Activated CD4-positive, alpha-beta memory T cell treated with anti-CD3 and anti-CD28 coated beads, Interleukin-2, amount 10 ng/mL, durations not matched to agents 7 days and 5 days (primary cell): Measurements from ENCODE around the gene C2CD4A. TPM values are rescaled to one million over a fixed set of nuclear protein-coding genes. Genes with fewer than 3 reads are reported as not detected.

Experiments used
- CTCF ChIA-PET: fragments of 350-600 bp; sonication (Branson Sonifier 250); formaldehyde crosslinking; loops from one replicate; lab custom pipeline; 2021; ENCODE audit warnings: antibody characterized with exemption, inconsistent platforms; lab: Charles Lee
- POLR2A ChIA-PET: fragments of 350-600 bp; sonication (Branson Sonifier 250); formaldehyde crosslinking; loops from one replicate; lab custom pipeline; 2021; ENCODE audit warnings: antibody characterized with exemption; lab: Charles Lee
- DNase-seq: peaks from one replicate; pipeline ENCODE4 v3.0.0-alpha.2; 2020
- H3K27ac Mint-ChIP-seq: one replicate; pipeline ENCODE4 v1.8.0; 2021; ENCODE audit warnings: mild to moderate bottlenecking, mixed read lengths
- H3K27me3 Mint-ChIP-seq: one replicate; pipeline ENCODE4 v1.8.0; 2021; ENCODE audit warnings: mixed read lengths
- H3K36me3 Mint-ChIP-seq: one replicate; pipeline ENCODE4 v1.8.0; 2021; ENCODE audit warnings: low read depth, mixed read lengths
- H3K4me1 Mint-ChIP-seq: one replicate; pipeline ENCODE4 v1.8.0; 2021; ENCODE audit warnings: mixed read lengths
- H3K4me3 Mint-ChIP-seq: one replicate; pipeline ENCODE4 v1.8.0; 2021; ENCODE audit warnings: mild to moderate bottlenecking, mixed read lengths
- H3K9me3 Mint-ChIP-seq: one replicate; pipeline ENCODE4 v1.8.0; 2021; ENCODE audit warnings: mixed read lengths
- total RNA-seq, 2 experiments: library from RNA; stranded (reverse); gene quantifications; one replicate each; pipeline ENCODE4 v1.2.3, GENCODE V29; 2021

C2CD4A gene
- total RNA-seq, 2 experiments from 2014 or later = 0.23 to 0.40 TPM

- no peaks in the 10 kb centered on the region for H3K27me3 Mint-ChIP-seq
- CTCF ChIA-PET = interaction anchor here (1.5 kb wide), 1 partner anchor 9 kb away, joined by 4 read pairs; the partner anchor contains the start of gene VPS13C
- peaks cover 33% of the 10 kb centered on the region for H3K4me1 Mint-ChIP-seq
- no peaks in the 10 kb centered on the region for H3K9me3 Mint-ChIP-seq
- H3K36me3 Mint-ChIP-seq = peaks cover 15% of the 10 kb centered on the region
- H3K4me3 Mint-ChIP-seq = no peak overlapping the region
- DNase-seq = no peak
- POLR2A ChIA-PET = no interaction called here
- no peak overlapping the region for H3K27ac Mint-ChIP-seq
Measured at GRCh38 chr15:62051166-62051565, 15.6 kb upstream of the C2CD4A start.

GRCh38 chr15:62052713-62053112 lies 14.1 kb upstream of the C2CD4A start:
- Mint-ChIP-seq H3K27ac (no peak overlapping the region), H3K27me3 (no peaks in the 10 kb centered on the region), H3K4me1 (peaks cover 27% of the 10 kb centered on the region), H3K9me3 (no peaks in the 10 kb centered on the region), H3K4me3 (no peak overlapping the region), H3K36me3 (peaks cover 20% of the 10 kb centered on the region)
- ChIA-PET CTCF (interaction anchor here (1.3 to 1.5 kb wide), 2 partner anchors 8 to 14 kb away, joined by 4 to 5 read pairs; partner anchors contain the start of genes C2CD4A and VPS13C), POLR2A (no interaction called here)
- DNase-seq = no peak

- ChIA-PET POLR2A (no interaction called here), CTCF (interaction anchor here (1.3 to 1.4 kb wide), 2 partner anchors 13 to 18 kb away, joined by 5 to 6 read pairs; partner anchors contain the start of gene C2CD4A)
- no peaks in the 10 kb centered on the region for H3K27me3 Mint-ChIP-seq
- H3K4me1 Mint-ChIP-seq = peaks cover 32% of the 10 kb centered on the region
- H3K4me3 Mint-ChIP-seq = no peak overlapping the region
- DNase-seq = no peak
- no peaks in the 10 kb centered on the region for H3K9me3 Mint-ChIP-seq
- H3K27ac Mint-ChIP-seq = no peak overlapping the region
- H3K36me3 Mint-ChIP-seq = peaks cover 20% of the 10 kb centered on the region
Measured at GRCh38 chr15:62053439-62054085, 13.2 kb upstream of the C2CD4A start.

- Mint-ChIP-seq H3K27me3 (no peaks in the 10 kb centered on the region), H3K4me1 (peaks cover 38% of the 10 kb centered on the region), H3K9me3 (no peaks in the 10 kb centered on the region), H3K36me3 (peaks cover 13% of the 10 kb centered on the region), H3K27ac (no peak overlapping the region), H3K4me3 (no peak overlapping the region)
- CTCF ChIA-PET = interaction anchor here (1.4 kb wide), 1 partner anchor 17 kb away, joined by 6 read pairs; no protein-coding TSS in a partner anchor
- DNase-seq = no peak
- POLR2A ChIA-PET = no interaction called here
Measured at GRCh38 chr15:62054979-62055378, 11.8 kb upstream of the C2CD4A start.

GRCh38 chr15:62057341-62057980 lies 9.3 kb upstream of the C2CD4A start:
- Mint-ChIP-seq H3K27ac (no peak overlapping the region), H3K9me3 (no peaks in the 10 kb centered on the region), H3K4me3 (no peak overlapping the region), H3K4me1 (peaks cover 50% of the 10 kb centered on the region), H3K36me3 (peaks cover 11% of the 10 kb centered on the region), H3K27me3 (peaks cover 5% of the 10 kb centered on the region)
- POLR2A ChIA-PET = no interaction called here
- DNase-seq = no peak
- CTCF ChIA-PET = no interaction called here

GRCh38 chr15:62058327-62059028 lies 8.3 kb upstream of the C2CD4A start:
- no peak for DNase-seq
- H3K4me3 Mint-ChIP-seq = peak overlapping the region; percentile 84
- H3K36me3 Mint-ChIP-seq = peaks cover 11% of the 10 kb centered on the region
- ChIA-PET CTCF (no interaction called here), POLR2A (interaction anchor here (0.9 to 2.6 kb wide), 12 partner anchors 11 to 1133 kb away, joined by 3 to 7 read pairs (median 3); partner anchors contain the start of gene C2CD4B)
- H3K4me1 Mint-ChIP-seq = peaks cover 45% of the 10 kb centered on the region
- H3K27ac Mint-ChIP-seq = no peak overlapping the region
- no peaks in the 10 kb centered on the region for H3K9me3 Mint-ChIP-seq
- peaks cover 8% of the 10 kb centered on the region for H3K27me3 Mint-ChIP-seq

GRCh38 chr15:62059108-62059815 lies 7.5 kb upstream of the C2CD4A start:
- peaks cover 11% of the 10 kb centered on the region for H3K36me3 Mint-ChIP-seq
- ChIA-PET POLR2A (interaction anchor here (0.8 to 2.6 kb wide), 15 partner anchors 12 to 1132 kb away, joined by 3 to 7 read pairs (median 3); partner anchors contain the start of gene C2CD4B), CTCF (interaction anchor here (0.7 to 2.9 kb wide), 10 partner anchors 10 to 202 kb away, joined by 3 to 9 read pairs (median 6); no protein-coding TSS in a partner anchor)
- H3K4me3 Mint-ChIP-seq = peak overlapping the region; percentile 84
- peaks cover 40% of the 10 kb centered on the region for H3K4me1 Mint-ChIP-seq
- peak overlapping the region; percentile 94 for H3K27ac Mint-ChIP-seq
- DNase-seq = no peak
- peaks cover 13% of the 10 kb centered on the region for H3K27me3 Mint-ChIP-seq
- no peaks in the 10 kb centered on the region for H3K9me3 Mint-ChIP-seq

GRCh38 chr15:62059816-62060112 lies 7.0 kb upstream of the C2CD4A start:
- Mint-ChIP-seq H3K36me3 (peaks cover 11% of the 10 kb centered on the region), H3K27me3 (peaks cover 13% of the 10 kb centered on the region), H3K9me3 (no peaks in the 10 kb centered on the region), H3K27ac (peak overlapping the region; percentile 94), H3K4me1 (peaks cover 36% of the 10 kb centered on the region), H3K4me3 (peak overlapping the region; percentile 84)
- peak; percentile 77 for DNase-seq
- CTCF ChIA-PET = interaction anchor here (0.6 to 2.9 kb wide), 26 partner anchors 8 to 202 kb away, joined by 3 to 19 read pairs (median 4); no protein-coding TSS in a partner anchor
- POLR2A ChIA-PET = interaction anchor here (0.8 to 2.6 kb wide), 17 partner anchors 10 to 1132 kb away, joined by 3 to 9 read pairs (median 4); partner anchors contain the start of gene C2CD4B

- Mint-ChIP-seq H3K9me3 (no peaks in the 10 kb centered on the region), H3K27me3 (peaks cover 15% of the 10 kb centered on the region), H3K4me1 (peaks cover 36% of the 10 kb centered on the region), H3K36me3 (peaks cover 11% of the 10 kb centered on the region), H3K27ac (peak within 1 kb of the TSS; percentile 94), H3K4me3 (peak within 1 kb of the TSS; percentile 84)
- ChIA-PET CTCF (interaction anchor here (0.6 to 2.9 kb wide), 34 partner anchors 8 to 892 kb away, joined by 3 to 19 read pairs (median 4); no protein-coding TSS in a partner anchor), POLR2A (interaction anchor here (0.7 to 2.6 kb wide), 20 partner anchors 9 to 1131 kb away, joined by 3 to 9 read pairs (median 4); partner anchors contain the start of gene C2CD4B)
- peak; percentile 94 for DNase-seq
Measured at GRCh38 chr15:62060113-62060895, 6.5 kb upstream of the C2CD4A start, which contains the start of gene VPS13C. VPS13C (minus strand) TSS chr15:62060447; CDS start chr15:62060374, 73 bp downstream.

- POLR2A ChIA-PET = interaction anchor here (0.7 to 2.6 kb wide), 16 partner anchors 8 to 1131 kb away, joined by 3 to 9 read pairs (median 4); no protein-coding TSS in a partner anchor
- H3K4me1 Mint-ChIP-seq = peaks cover 31% of the 10 kb centered on the region
- peak overlapping the region; percentile 84 for H3K4me3 Mint-ChIP-seq
- peak overlapping the region; percentile 78 for H3K27ac Mint-ChIP-seq
- H3K9me3 Mint-ChIP-seq = no peaks in the 10 kb centered on the region
- CTCF ChIA-PET = interaction anchor here (0.7 to 2.9 kb wide), 31 partner anchors 8 to 892 kb away, joined by 3 to 19 read pairs (median 4); no protein-coding TSS in a partner anchor
- peaks cover 17% of the 10 kb centered on the region for H3K27me3 Mint-ChIP-seq
- DNase-seq = no peak
- H3K36me3 Mint-ChIP-seq = peaks cover 6% of the 10 kb centered on the region
Measured at GRCh38 chr15:62060896-62061280, 5.9 kb upstream of the C2CD4A start.

- Mint-ChIP-seq H3K4me1 (peaks cover 37% of the 10 kb centered on the region), H3K36me3 (no peaks in the 10 kb centered on the region), H3K9me3 (no peaks in the 10 kb centered on the region), H3K4me3 (no peak overlapping the region), H3K27ac (no peak overlapping the region), H3K27me3 (peaks cover 40% of the 10 kb centered on the region)
- ChIA-PET CTCF (interaction anchor here (1.5 to 1.7 kb wide), 2 partner anchors 8 to 192 kb away, joined by 4 to 5 read pairs; no protein-coding TSS in a partner anchor), POLR2A (no interaction called here)
- DNase-seq = no peak
Measured at GRCh38 chr15:62063825-62064635, 2.7 kb upstream of the C2CD4A start.
